ENCODE data around the gene CAGE1. TPM values are rescaled to one million over a fixed set of nuclear protein-coding genes. Genes with fewer than 3 reads are reported as not detected.

The CAGE1 gene
- total and polyA plus RNA-seq, 8 donors = 0.08 to 0.16 (median 0.10) TPM; not detected in 4

GRCh38 chr6:7426447-7427169 is 37.1 kb upstream of the CAGE1 start:
- H3K36me3 ChIP-seq = no peaks in the 10 kb centered on the region
- no peak overlapping the region for H3K27ac ChIP-seq
- intact Hi-C loops (cut with DNase I) = loop anchor here in 1 of 2 donors (10.0 kb wide), 1 partner anchor 188 kb away; no protein-coding TSS in a partner anchor
- peaks cover under 1 to 4% of the 10 kb centered on the region in 2 donors for H3K27me3 ChIP-seq
- H3K9me3 ChIP-seq = no peaks in the 10 kb centered on the region
- TF ChIP-seq CTCF (IDR thresholded peaks at IDR 0.05) = no peak
- peaks cover 1 to 5% of the 10 kb centered on the region in 2 donors for H3K4me1 ChIP-seq
- DNase-seq (no peak), ATAC-seq (no peak)
- H3K4me3 ChIP-seq = no peak overlapping the region

- H3K27me3 ChIP-seq = no peaks in the 10 kb centered on the region
- DNase-seq = no peak
- no peaks in the 10 kb centered on the region for H3K36me3 ChIP-seq
- H3K4me1 ChIP-seq = no peaks in the 10 kb centered on the region
- TF ChIP-seq CTCF (IDR thresholded peaks at IDR 0.05) = no peak
- H3K27ac ChIP-seq = no peak overlapping the region
- no peak for ATAC-seq
- intact Hi-C loops (cut with DNase I) = loop anchor here in 1 of 2 donors (10.0 kb wide), 1 partner anchor 189 kb away; no protein-coding TSS in a partner anchor
- H3K9me3 ChIP-seq = no peaks in the 10 kb centered on the region
- no peak overlapping the region for H3K4me3 ChIP-seq
Observed at GRCh38 chr6:7425808-7426190, 36.3 kb upstream of the CAGE1 start.

GRCh38 chr6:7424967-7425807 is 35.6 kb upstream of the CAGE1 start:
- Histone ChIP-seq H3K9me3 (no peaks in the 10 kb centered on the region), H3K4me3 (no peak overlapping the region), H3K27me3 (no peaks in the 10 kb centered on the region), H3K36me3 (peaks cover 0 to 2% of the 10 kb centered on the region in 2 donors), H3K27ac (no peak overlapping the region), H3K4me1 (no peaks in the 10 kb centered on the region)
- peak; percentile 94 for ATAC-seq
- DNase-seq = peak in 1 of 4 donors; percentile 33
- intact Hi-C loops (cut with DNase I) = loop anchor here in 1 of 2 donors (10.0 kb wide), 1 partner anchor 190 kb away; no protein-coding TSS in a partner anchor
- TF ChIP-seq CTCF (IDR thresholded peaks at IDR 0.05) = peak; percentile 37 to 41

- H3K9me3 ChIP-seq = no peaks in the 10 kb centered on the region
- no peak overlapping the region for H3K4me3 ChIP-seq
- no peaks in the 10 kb centered on the region for H3K4me1 ChIP-seq
- no peak overlapping the region for H3K27ac ChIP-seq
- DNase-seq (no peak), ATAC-seq (no peak)
- TF ChIP-seq CTCF (IDR thresholded peaks at IDR 0.05) = no peak
- intact Hi-C loops (cut with DNase I) = loop anchor here in 1 of 2 donors (10.0 kb wide), 1 partner anchor 191 kb away; no protein-coding TSS in a partner anchor
- H3K27me3 ChIP-seq = no peaks in the 10 kb centered on the region
- H3K36me3 ChIP-seq = peaks cover 0 to 14% of the 10 kb centered on the region in 2 donors
Observed at GRCh38 chr6:7424058-7424457, 34.5 kb upstream of the CAGE1 start.

- Histone ChIP-seq H3K4me3 (no peak overlapping the region), H3K27ac (no peak overlapping the region), H3K4me1 (no peaks in the 10 kb centered on the region), H3K27me3 (no peaks in the 10 kb centered on the region), H3K36me3 (peaks cover 0 to 42% of the 10 kb centered on the region in 2 donors), H3K9me3 (no peaks in the 10 kb centered on the region)
- DNase-seq = no peak
- TF ChIP-seq CTCF (IDR thresholded peaks at IDR 0.05) = no peak
- ATAC-seq = no peak
- intact Hi-C loops (cut with DNase I) = loop anchor here in 1 of 2 donors (10.0 kb wide), 1 partner anchor 194 kb away; no protein-coding TSS in a partner anchor
Observed at GRCh38 chr6:7421066-7421465, 31.5 kb upstream of the CAGE1 start.
